Raji (cell line): ENCODE measurements around the gene MAPT.

ENCODE experiments used
- POLR2A ChIP-seq: IDR thresholded peaks from 2 replicates; pipeline ENCODE4 v1.6.1; 2011; ENCODE audit warnings: low read depth, low read length, control low read depth; ENCODE audit not compliant: insufficient read depth

The MAPT gene

GRCh38 chr17:45949755-45950320 lies 55.5 kb downstream of the MAPT start:
- no peak for TF ChIP-seq POLR2A

GRCh38 chr17:45950888-45951287 lies 56.5 kb downstream of the MAPT start:
- TF ChIP-seq POLR2A = no peak

- TF ChIP-seq POLR2A = no peak
Observed at GRCh38 chr17:45951403-45951802, 57.0 kb downstream of the MAPT start.

GRCh38 chr17:45951941-45952340 lies 57.6 kb downstream of the MAPT start:
- TF ChIP-seq POLR2A = no peak

GRCh38 chr17:45952814-45953320 lies 58.5 kb downstream of the MAPT start:
- no peak for TF ChIP-seq POLR2A

- no peak for TF ChIP-seq POLR2A
Observed at GRCh38 chr17:45953561-45953960, 59.2 kb downstream of the MAPT start.

- no peak for TF ChIP-seq POLR2A
Observed at GRCh38 chr17:45954914-45955313, 60.6 kb downstream of the MAPT start.

- no peak for TF ChIP-seq POLR2A
Observed at GRCh38 chr17:45955326-45955725, 61.0 kb downstream of the MAPT start.

- no peak for TF ChIP-seq POLR2A
Observed at GRCh38 chr17:45956090-45956489, 61.7 kb downstream of the MAPT start.

GRCh38 chr17:45958307-45958706 lies 64.0 kb downstream of the MAPT start:
- no peak for TF ChIP-seq POLR2A

- TF ChIP-seq POLR2A = no peak
Observed at GRCh38 chr17:45958994-45959665, 64.8 kb downstream of the MAPT start.

GRCh38 chr17:45960311-45960710 lies 66.0 kb downstream of the MAPT start:
- TF ChIP-seq POLR2A = no peak

- TF ChIP-seq POLR2A = no peak
Observed at GRCh38 chr17:45961206-45961605, 66.9 kb downstream of the MAPT start.

- no peak for TF ChIP-seq POLR2A
Observed at GRCh38 chr17:45962221-45962972, 68.0 kb downstream of the MAPT start.

- TF ChIP-seq POLR2A = no peak
Observed at GRCh38 chr17:45963283-45963682, 68.9 kb downstream of the MAPT start.

- TF ChIP-seq POLR2A = no peak
Observed at GRCh38 chr17:45963889-45964288, 69.5 kb downstream of the MAPT start.
